Omental fat pad (tissue), 4 donors: ENCODE results near the gene OPA3. TPM values are rescaled to one million over a fixed set of nuclear protein-coding genes. Genes with fewer than 3 reads are reported as not detected.

ENCODE experiments used
- ATAC-seq: fragments of 150-250 bp; one replicate; pipeline ENCODE4 v1.9.1; 2016; ENCODE audit warnings: mild to moderate bottlenecking, moderate library complexity; ENCODE audit not compliant: low FRiP score
- DNase-seq: peaks from one replicate; pipeline ENCODE4 v3.0.0-alpha.2; 2019; ENCODE audit warnings: low spot score
- CTCF ChIP-seq, 3 donors: fragments of 450-650 bp; IDR thresholded peaks; one replicate each; pipeline ENCODE4 v1.5.1; 2016 to 2017; ENCODE audit warnings: antibody characterized with exemption in 3 of 3, mild to moderate bottlenecking in 3 of 3, moderate library complexity in 2 of 3
- total RNA-seq, 4 donors: library from RNA; depleted of rRNA; stranded (reverse); fragments of >200 nt; gene quantifications; one replicate each; pipeline ENCODE4 v1.1.0, GENCODE V29; 2016

OPA3 gene
- total RNA-seq, 4 donors from 2014 or later: 6.3 to 15.5 (median 11.1) TPM

DNA sequence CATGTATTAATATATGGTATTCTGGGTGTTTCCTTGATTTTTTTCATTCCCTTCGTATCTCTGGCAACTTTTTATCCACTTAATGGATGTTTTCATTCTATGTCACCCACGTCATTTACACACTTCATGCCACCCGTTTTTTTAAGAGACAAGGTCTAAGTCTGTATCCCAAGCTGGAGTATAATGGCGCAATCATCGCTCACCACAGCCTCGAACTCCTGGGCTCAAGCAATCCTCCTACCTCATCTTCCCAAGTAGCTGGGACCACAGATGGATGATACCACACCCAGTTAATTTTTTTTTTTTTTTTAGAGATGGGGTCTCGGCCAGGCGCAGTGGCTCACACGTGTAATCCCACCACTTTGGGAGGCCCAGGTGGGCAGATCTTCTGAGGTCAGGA is 80.7 kb downstream of the OPA3 start:
- TF ChIP-seq CTCF (IDR thresholded peaks at IDR 0.05): no peak
- DNase-seq: no peak
- ATAC-seq: no peak

- no peak for TF ChIP-seq CTCF (IDR thresholded peaks at IDR 0.05)
- ATAC-seq (no peak), DNase-seq (no peak)
Observed at GRCh38 chr19:45502111-45502510, 82.5 kb downstream of the OPA3 start.

DNA sequence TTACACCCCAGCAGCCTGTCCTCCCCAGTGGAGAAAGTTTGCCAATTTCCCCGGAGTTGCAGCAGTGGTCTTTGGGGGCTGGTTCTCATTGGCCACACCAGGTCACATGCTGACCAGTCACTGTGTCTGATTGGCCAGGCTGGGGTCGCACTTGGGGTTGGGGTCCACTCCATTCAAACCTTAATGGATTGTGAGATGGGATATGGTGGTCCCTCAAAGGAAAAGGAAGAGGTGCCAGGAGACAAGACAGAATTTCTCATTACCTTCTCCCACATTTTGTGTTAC is 82.9 kb downstream of the OPA3 start:
- DNase-seq (no peak), ATAC-seq (no peak)
- TF ChIP-seq CTCF (IDR thresholded peaks at IDR 0.05): no peak

DNA sequence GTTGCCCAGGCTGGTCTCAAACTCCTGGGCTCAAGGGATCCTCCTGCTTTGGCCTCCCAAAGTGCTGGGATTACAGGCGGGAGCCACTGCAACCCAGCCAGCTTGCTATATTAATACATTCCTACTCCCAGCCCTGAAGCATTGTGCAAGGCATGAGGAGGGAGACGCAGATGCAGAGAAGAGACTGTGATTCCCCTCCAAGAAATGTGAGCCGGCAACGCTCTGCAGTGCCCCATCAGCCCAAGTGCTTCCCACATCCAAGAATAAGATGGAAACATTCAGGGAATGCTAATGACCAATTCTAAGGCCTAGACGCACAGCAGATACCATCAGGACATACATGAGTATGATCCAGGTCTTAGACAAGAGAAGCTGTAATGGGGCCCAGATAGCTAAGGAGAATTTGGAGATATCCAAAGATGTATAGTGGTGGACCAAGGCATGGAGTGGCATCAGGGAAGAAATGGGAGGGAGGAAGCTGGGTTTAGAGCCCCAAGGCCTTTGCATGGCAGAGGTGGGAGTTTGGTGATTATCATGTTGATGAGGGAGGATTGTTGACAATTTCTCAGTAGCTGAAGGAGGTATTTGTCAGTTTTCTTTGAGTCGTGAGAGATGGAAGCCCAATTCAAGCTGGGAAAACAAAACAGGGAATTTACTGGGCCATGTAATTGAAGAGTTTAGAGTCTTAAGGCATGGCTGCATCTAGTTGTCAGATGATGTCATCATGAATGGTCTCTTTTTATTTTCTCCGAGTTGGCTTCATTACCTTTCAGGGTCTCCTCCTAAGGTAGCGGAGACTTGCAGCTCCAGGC is 83.5 kb downstream of the OPA3 start:
- ATAC-seq: no peak
- TF ChIP-seq CTCF (IDR thresholded peaks at IDR 0.05): no peak

GRCh38 chr19:45499196-45500180 is 85.1 kb downstream of the OPA3 start:
- TF ChIP-seq CTCF (IDR thresholded peaks at IDR 0.05): no peak
- DNase-seq: no peak
- ATAC-seq: no peak

More for the DNA sequence above, 83.5 kb downstream of the OPA3 start:
- DNase-seq: no peak

DNA sequence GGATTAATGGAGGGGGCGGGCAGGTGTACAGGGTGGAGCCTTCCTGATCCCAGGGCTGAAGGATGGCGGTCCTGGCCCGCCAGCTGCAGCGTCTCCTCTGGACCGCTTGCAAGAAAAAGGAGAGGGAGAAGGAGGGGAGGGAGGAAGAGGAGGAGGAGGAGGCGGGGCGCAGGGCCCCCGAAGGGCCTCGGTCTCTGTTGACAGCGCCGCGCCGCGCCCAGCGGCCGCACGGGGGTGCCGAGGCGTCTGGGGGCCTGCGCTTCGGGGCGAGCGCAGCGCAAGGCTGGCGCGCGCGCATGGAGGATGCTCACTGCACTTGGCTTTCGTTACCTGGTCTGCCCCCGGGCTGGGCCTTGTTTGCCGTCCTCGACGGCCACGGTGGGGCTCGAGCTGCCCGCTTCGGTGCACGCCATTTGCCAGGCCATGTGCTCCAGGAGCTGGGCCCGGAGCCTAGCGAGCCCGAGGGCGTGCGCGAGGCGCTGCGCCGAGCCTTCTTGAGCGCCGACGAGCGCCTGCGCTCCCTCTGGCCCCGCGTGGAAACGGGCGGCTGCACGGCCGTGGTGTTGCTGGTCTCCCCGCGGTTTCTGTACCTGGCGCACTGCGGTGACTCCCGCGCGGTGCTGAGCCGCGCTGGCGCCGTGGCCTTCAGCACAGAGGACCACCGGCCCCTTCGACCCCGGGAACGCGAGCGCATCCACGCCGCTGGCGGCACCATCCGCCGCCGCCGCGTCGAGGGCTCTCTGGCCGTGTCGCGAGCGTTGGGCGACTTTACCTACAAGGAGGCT is 86.0 kb downstream of the OPA3 start, which contains the start of gene PPM1N:
PPM1N (plus strand) TSS at position 33 of the 785 bp plus-strand sequence; CDS start at position 63, 30 bp downstream.
- ATAC-seq: no peak
- no peak for DNase-seq
- TF ChIP-seq CTCF (IDR thresholded peaks at IDR 0.05): no peak
